Measurements from ENCODE around the gene CHEK1. TPM values are rescaled to one million over a fixed set of nuclear protein-coding genes. Genes with fewer than 3 reads are reported as not detected.

The CHEK1 gene
- total RNA-seq, 1 experiment from 2014 or later = 142 TPM

GRCh38 chr11:125593114-125593820 is 31.7 kb upstream of the CHEK1 start:
- Mint-ChIP-seq H3K4me1 (ENCODE audit: low read depth, unreplicated experiment) (peaks cover 18% of the 10 kb centered on the region), H3K9me3 (ENCODE audit: unreplicated experiment) (no peaks in the 10 kb centered on the region), H3K4me3 (ENCODE audit: unreplicated experiment) (peak overlapping the region; percentile 98), H3K36me3 (ENCODE audit: insufficient read depth, unreplicated experiment) (peaks cover 71% of the 10 kb centered on the region), H3K27me3 (ENCODE audit: insufficient read depth, unreplicated experiment) (no peaks in the 10 kb centered on the region), H3K27ac (ENCODE audit: unreplicated experiment) (peak overlapping the region; percentile 99)
- peak in 1 of 2 experiments; percentile 65 for DNase-seq
- TSS peak; percentile 69 for BruUV-seq (replicated peaks)
- Histone ChIP-seq H3K27me3 (replicated peaks; ENCODE audit: control insufficient read depth, insufficient read depth, low read length) (no peaks in the 10 kb centered on the region), H3K9me3 (no peaks in the 10 kb centered on the region), H3K4me3 (ENCODE audit: low read depth, low read length) (peak overlapping the region; percentile 85), H3K36me3 (ENCODE audit: control insufficient read depth, insufficient read depth, low read length) (no peaks in the 10 kb centered on the region), H3K4me1 (peaks cover 1% of the 10 kb centered on the region)
- no peak for TF ChIP-seq CTCF (IDR thresholded peaks at IDR 0.05; ENCODE audit: insufficient read depth in 1 of 2, low read depth in 1 of 2, low read length in 1 of 2, severe bottlenecking in 1 of 2, unreplicated experiment in 1 of 2)
- CTCF ChIA-PET = interaction anchor here (0.6 to 2.4 kb wide), 3 partner anchors 23 to 800 kb away, joined by 3 to 7 read pairs (median 4); partner anchors contain the start of gene EI24
- POLR2A ChIA-PET = interaction anchor here (0.6 to 2.3 kb wide), 5 partner anchors 15 to 712 kb away, joined by 3 to 20 read pairs (median 4); partner anchors contain the start of genes CHEK1 and EI24
- intact Hi-C loops (cut with micrococcal nuclease; ENCODE audit: unreplicated experiment) = loop anchor here (10.0 kb wide), 1 partner anchor 672 kb away; the partner anchor contains the start of genes FOXRED1 and SRPRA

- CTCF ChIA-PET = no interaction called here
- no peaks in the 10 kb centered on the region for H3K9me3 ChIP-seq
- Mint-ChIP-seq H3K27ac (ENCODE audit: unreplicated experiment) (peak overlapping the region; percentile 99), H3K4me3 (ENCODE audit: unreplicated experiment) (peak overlapping the region; percentile 98), H3K27me3 (ENCODE audit: insufficient read depth, unreplicated experiment) (no peaks in the 10 kb centered on the region), H3K9me3 (ENCODE audit: unreplicated experiment) (no peaks in the 10 kb centered on the region), H3K4me1 (ENCODE audit: low read depth, unreplicated experiment) (peaks cover 23% of the 10 kb centered on the region), H3K36me3 (ENCODE audit: insufficient read depth, unreplicated experiment) (peaks cover 84% of the 10 kb centered on the region)
- H3K36me3 ChIP-seq (ENCODE audit: control insufficient read depth, insufficient read depth, low read length) = no peaks in the 10 kb centered on the region
- H3K4me3 ChIP-seq (ENCODE audit: low read depth, low read length) = no peak overlapping the region
- H3K27me3 ChIP-seq (replicated peaks; ENCODE audit: control insufficient read depth, insufficient read depth, low read length) = no peaks in the 10 kb centered on the region
- TF ChIP-seq CTCF (IDR thresholded peaks at IDR 0.05; ENCODE audit: insufficient read depth in 1 of 2, low read depth in 1 of 2, low read length in 1 of 2, severe bottlenecking in 1 of 2, unreplicated experiment in 1 of 2) = no peak
- BruUV-seq (replicated peaks) = no TSS peak
- peaks cover 11% of the 10 kb centered on the region for H3K4me1 ChIP-seq
- DNase-seq = no peak
- intact Hi-C loops (cut with micrococcal nuclease; ENCODE audit: unreplicated experiment) = loop anchor here (10.0 kb wide), 1 partner anchor 670 kb away; the partner anchor contains the start of genes FOXRED1 and SRPRA
- POLR2A ChIA-PET = no interaction called here
Measured at GRCh38 chr11:125594958-125595357, 30.0 kb upstream of the CHEK1 start.

- Mint-ChIP-seq H3K9me3 (ENCODE audit: unreplicated experiment) (no peaks in the 10 kb centered on the region), H3K4me3 (ENCODE audit: unreplicated experiment) (no peak overlapping the region)
Measured at GRCh38 chr11:125600663-125601062, 24.3 kb upstream of the CHEK1 start.

More at GRCh38 chr11:125600663-125601062, 24.3 kb upstream of the CHEK1 start:
- no peaks in the 10 kb centered on the region for H3K27me3 ChIP-seq (replicated peaks; ENCODE audit: control insufficient read depth, insufficient read depth, low read length)
- Mint-ChIP-seq H3K27me3 (ENCODE audit: insufficient read depth, unreplicated experiment) (no peaks in the 10 kb centered on the region), H3K27ac (ENCODE audit: unreplicated experiment) (no peak overlapping the region), H3K36me3 (ENCODE audit: insufficient read depth, unreplicated experiment) (peaks cover 98% of the 10 kb centered on the region), H3K4me1 (ENCODE audit: low read depth, unreplicated experiment) (peaks cover 11% of the 10 kb centered on the region)
- H3K9me3 ChIP-seq = no peaks in the 10 kb centered on the region
- ChIA-PET POLR2A (interaction anchor here (1.1 kb wide), 1 partner anchor 23 kb away, joined by 3 read pairs; no protein-coding TSS in a partner anchor), CTCF (no interaction called here)
- TF ChIP-seq CTCF (IDR thresholded peaks at IDR 0.05; ENCODE audit: insufficient read depth in 1 of 2, low read depth in 1 of 2, low read length in 1 of 2, severe bottlenecking in 1 of 2, unreplicated experiment in 1 of 2) = no peak
- no TSS peak for BruUV-seq (replicated peaks)
- intact Hi-C loops (cut with micrococcal nuclease; ENCODE audit: unreplicated experiment) = no loop called here
- peaks cover 7% of the 10 kb centered on the region for H3K36me3 ChIP-seq (ENCODE audit: control insufficient read depth, insufficient read depth, low read length)
- no peak overlapping the region for H3K4me3 ChIP-seq (ENCODE audit: low read depth, low read length)
- peaks cover 11% of the 10 kb centered on the region for H3K4me1 ChIP-seq
- no peak for DNase-seq

All from Caco-2 (cell line).